Ovary (tissue), 9 donors: ENCODE data around the gene HAUS8. TPM values are rescaled to one million over a fixed set of nuclear protein-coding genes. Genes with fewer than 3 reads are reported as not detected.

Experiments
- DNase-seq, 5 donors: peaks; one replicate each; pipeline ENCODE4 v3.0.0-alpha.2; 2019 to 2020
- H3K27ac ChIP-seq, 2 donors: fragments of 200-600 bp; one replicate each; pipeline versions ENCODE4 v1.5.1 to v1.8.0; 2019 to 2022
- H3K27me3 ChIP-seq: fragments of 200-600 bp; one replicate; pipeline ENCODE4 v1.8.0; 2022
- H3K36me3 ChIP-seq: fragments of 200-600 bp; sonication (generic); one replicate; pipeline ENCODE4 v1.5.1; 2019
- H3K4me1 ChIP-seq: one replicate; pipeline ENCODE4 v1.8.1; 2013; ENCODE audit warnings: mild to moderate bottlenecking, moderate library complexity; ENCODE audit not compliant: insufficient read depth
- H3K4me3 ChIP-seq: fragments of 200-600 bp; sonication (generic); one replicate; pipeline ENCODE4 v1.5.1; 2017
- H3K9me3 ChIP-seq, 2 donors: fragments of 200-600 bp in 1 of 2; sonication (generic) in 1 of 2; one replicate each; pipeline versions ENCODE4 v1.5.1 to v1.8.1; 2013 to 2019; ENCODE audit warnings: mild to moderate bottlenecking in 1 of 2, moderate library complexity in 1 of 2
- CTCF ChIP-seq, 3 donors: fragments of 450-650 bp in 2 of 3; fragments of 200-600 bp in 1 of 3; IDR thresholded peaks; one replicate each; pipeline versions ENCODE4 v1.5.1 to v1.8.0; 2016 to 2022; ENCODE audit warnings: antibody characterized with exemption in 3 of 3, mild to moderate bottlenecking in 1 of 3
- EP300 ChIP-seq: sonication (generic); formaldehyde crosslinking; IDR thresholded peaks from one replicate; pipeline ENCODE4 v1.6.1; 2017; ENCODE audit warnings: antibody characterized with exemption
- POLR2A ChIP-seq: fragments of 450-650 bp; IDR thresholded peaks from one replicate; pipeline ENCODE4 v1.6.1; 2017; ENCODE audit warnings: antibody characterized with exemption, mild to moderate bottlenecking, moderate library complexity
- whole genome bisulfite sequencing, 3 donors: extraction: QIAGEN DNeasy Blood & Tissue Kit in 1 of 3; methylation state at CpG; one replicate each; pipeline versions ENCODE4 v1.1.5 to v1.1.7; 2013 to 2017; 5-methylcytosine and 5-hydroxymethylcytosine counted together
- intact Hi-C, 4 donors: fragments of 100-400 bp; cut with DNase I; formaldehyde crosslinking; loops; one replicate each; pipeline versions ENCODE4 v1.11.0 to v1.15.1; 2022 to 2023
- polyA plus RNA-seq, 2 donors: library from polyadenylated mRNA; stranded (reverse); fragments of 200-250 nt in 1 of 2; fragments of 350-450 nt in 1 of 2; fragmentation: Illumina TruSeq in 1 of 2; extraction: RNeasy Lipid Tissue Mini Kit (QIAGEN cat#74804) in 1 of 2; gene quantifications; one replicate each; pipeline ENCODE4 v1.2.3, GENCODE V29; 2013 to 2014
- total RNA-seq, 7 donors: library from RNA; depleted of rRNA in 2 of 7; stranded (reverse); fragments of >200 nt in 2 of 7; fragmentation: NEBNext Ultra II Directional in 3 of 7; extraction: Animal tissue kit (Norgen Biotek cat#: 25700) in 3 of 7; gene quantifications; one replicate each; pipeline versions ENCODE4 v1.1.0 to v1.2.4, GENCODE V29; 2016 to 2023
- donor health status: DM: no; HTN: no; CAD: no; lungs with moderate emphysema.
- donor health status: DM: no; HTN: no; CAD: no.
- donor health status: Bipolar disorder and iron deficiency.
- donor health status: DM: yes; HTN: yes; CAD: no.
- donor health status: DM: no; HTN: no; CAD: no.
- donor health status: DM: yes; HTN: yes; CAD: no.

Gene HAUS8
- total and polyA plus RNA-seq, 9 donors = 4.1 to 7.2 (median 5.5) TPM

- no peak for DNase-seq
- intact Hi-C loops = loop anchor here in 2 of 4 donors (10.0 kb wide), 2 partner anchors 57 to 207 kb away; partner anchors contain the start of gene ANKLE1 (in 2 of the 2)
Observed at GRCh38 chr19:17077447-17078028, 2.3 kb upstream of the HAUS8 start.

GRCh38 chr19:17076543-17076991 is 1.3 kb upstream of the HAUS8 start:
- TF ChIP-seq CTCF (IDR thresholded peaks at IDR 0.05) (no peak), POLR2A (no peak), EP300 (no peak)
- H3K36me3 ChIP-seq = no peaks in the 10 kb centered on the region
- H3K4me3 ChIP-seq = peak overlapping the region; percentile 57
- H3K4me1 ChIP-seq = peaks cover 9% of the 10 kb centered on the region
- no peak overlapping the region for H3K27ac ChIP-seq
- intact Hi-C loops = loop anchor here in 2 of 4 donors (10.0 kb wide), 2 partner anchors 58 to 208 kb away; partner anchors contain the start of gene ANKLE1 (in 2 of the 2)
- no peaks in the 10 kb centered on the region for H3K9me3 ChIP-seq
- no peaks in the 10 kb centered on the region for H3K27me3 ChIP-seq
- DNase-seq = no peak
- 11 to 16% (median 15%) methylated on average over 12 of the region's 12 CpGs for WGBS, 3 donors

More at GRCh38 chr19:17077447-17078028, 2.3 kb upstream of the HAUS8 start:
- Histone ChIP-seq H3K27me3 (no peaks in the 10 kb centered on the region), H3K4me3 (no peak overlapping the region), H3K36me3 (no peaks in the 10 kb centered on the region), H3K27ac (no peak overlapping the region), H3K4me1 (peaks cover 9% of the 10 kb centered on the region), H3K9me3 (no peaks in the 10 kb centered on the region)
- WGBS, 3 donors = 79 to 88% (median 84%) methylated on average over 17 of the region's 17 CpGs
- TF ChIP-seq POLR2A = no peak
- no peak for TF ChIP-seq EP300
- TF ChIP-seq CTCF (IDR thresholded peaks at IDR 0.05) = no peak

DNA sequence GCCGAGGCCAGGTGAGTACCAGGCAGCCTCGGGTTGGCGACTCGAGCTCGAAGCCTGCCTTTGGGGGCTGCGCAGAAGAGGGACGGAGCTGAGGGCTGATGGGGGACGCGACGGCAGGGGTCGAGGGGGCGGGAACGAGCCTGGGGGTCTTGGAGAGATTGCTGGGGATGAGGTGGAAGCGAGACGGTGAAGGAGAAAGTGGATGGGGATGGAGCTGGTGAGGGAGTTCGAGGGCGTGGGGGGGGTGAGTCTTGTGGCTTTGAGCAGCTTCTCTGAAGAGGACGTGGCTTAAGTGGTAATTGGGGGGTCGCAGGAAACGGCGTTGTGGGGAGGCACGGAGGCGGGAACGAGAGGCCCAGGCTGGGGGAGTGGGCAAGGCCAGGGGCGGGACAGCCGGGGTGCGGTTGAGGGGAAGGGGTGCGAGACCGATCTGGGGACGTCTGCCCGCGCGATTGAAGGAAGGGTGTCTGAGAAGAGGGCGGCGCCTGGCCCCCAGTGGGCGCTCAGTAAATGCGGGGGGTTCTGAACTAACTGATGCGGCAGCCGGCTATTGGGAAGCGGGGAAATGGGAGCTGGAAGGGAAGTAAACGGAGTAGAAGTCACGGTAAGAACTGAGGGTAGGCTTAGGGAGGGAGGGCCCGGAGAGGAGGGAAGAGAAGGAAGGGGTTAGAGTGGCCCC is 751 bp upstream of the HAUS8 start:
- H3K36me3 ChIP-seq = no peaks in the 10 kb centered on the region
- peak in 2 of 5 donors; percentile 44 to 48 for DNase-seq
- intact Hi-C loops = loop anchor here in 2 of 4 donors (10.0 kb wide), 2 partner anchors 59 to 209 kb away; partner anchors contain the start of gene ANKLE1 (in 2 of the 2)
- no peaks in the 10 kb centered on the region for H3K9me3 ChIP-seq
- TF ChIP-seq EP300 (no peak), POLR2A (no peak), CTCF (IDR thresholded peaks at IDR 0.05) (no peak)
- WGBS, 3 donors = 0 to 1% (median 0%) methylated on average over 40 to 43 of the region's 43 CpGs
- no peaks in the 10 kb centered on the region for H3K27me3 ChIP-seq
- peak overlapping the region; percentile 57 for H3K4me3 ChIP-seq
- peaks cover 9% of the 10 kb centered on the region for H3K4me1 ChIP-seq
- H3K27ac ChIP-seq = peak overlapping the region in 1 of 2 donors; percentile 19

- Histone ChIP-seq H3K27me3 (no peaks in the 10 kb centered on the region), H3K4me3 (peak overlapping the region; percentile 57), H3K27ac (no peak overlapping the region), H3K36me3 (no peaks in the 10 kb centered on the region), H3K4me1 (peaks cover 9% of the 10 kb centered on the region), H3K9me3 (no peaks in the 10 kb centered on the region)
- WGBS, 3 donors = 8 to 13% (median 10%) methylated on average over 11 of the region's 11 CpGs
- DNase-seq = no peak
- no peak for TF ChIP-seq POLR2A
- intact Hi-C loops = loop anchor here in 2 of 4 donors (10.0 kb wide), 2 partner anchors 60 to 210 kb away; partner anchors contain the start of gene ANKLE1 (in 2 of the 2)
Observed at GRCh38 chr19:17074634-17075034, 618 bp downstream of the HAUS8 start.
